Pancreas (tissue), 10 donors: Measurements from ENCODE around the gene TIAM1. TPM values are rescaled to one million over a fixed set of nuclear protein-coding genes. Genes with fewer than 3 reads are reported as not detected.
A peak's percentile ranks its signal among the peaks of the same experiment; 100 is the strongest.

Source experiments
- ATAC-seq, 4 donors: fragments of 200-7000 bp; cut with Tn5 transposase; one replicate each; pipeline versions ENCODE4 v1.8.0 to v1.9.1; 2020; ENCODE audit warnings: mild to moderate bottlenecking in 4 of 4, moderate library complexity in 4 of 4
- DNase-seq, 6 donors: peaks; one replicate each; pipeline ENCODE4 v3.0.0-alpha.2; 2020
- FAIRE-seq: peaks from 2 replicates; lab custom pipeline; 2012; peaks lifted over from hg19 to GRCh38; lab: Jason Lieb, UNC
- H3K27ac ChIP-seq, 4 donors: fragments of 200-600 bp; sonication (generic); 1 replicate in 3 of 4; 2 replicates in 1 of 4; pipeline versions ENCODE4 v1.5.0 to v1.8.0; 2020
- H3K27me3 ChIP-seq, 4 donors: fragments of 200-600 bp; one replicate each; pipeline ENCODE4 v1.8.0; 2021
- H3K36me3 ChIP-seq, 3 donors: fragments of 200-600 bp; sonication (generic) in 1 of 3; one replicate each; pipeline versions ENCODE4 v1.5.0 to v1.8.0; 2020 to 2021
- H3K4me1 ChIP-seq, 3 donors: fragments of 200-600 bp; one replicate each; pipeline ENCODE4 v1.8.0; 2021
- H3K4me3 ChIP-seq, 4 donors: fragments of 200-600 bp; sonication (generic) in 2 of 4; one replicate each; pipeline versions ENCODE4 v1.5.0 to v1.8.0; 2020 to 2021
- H3K9me3 ChIP-seq, 4 donors: fragments of 200-600 bp; one replicate each; pipeline ENCODE4 v1.8.0; 2021
- CTCF ChIP-seq, 4 donors: fragments of 200-600 bp; sonication (generic) in 3 of 4; IDR thresholded peaks; one replicate each; pipeline versions ENCODE4 v1.5.0 to v1.8.0; 2021; ENCODE audit warnings: antibody characterized with exemption in 4 of 4
- whole genome bisulfite sequencing, 2 donors: extraction: QIAGEN DNeasy Blood & Tissue Kit; methylation state at CpG; one replicate each; pipeline ENCODE4 v1.1.7; 2013; 5-methylcytosine and 5-hydroxymethylcytosine counted together
- intact Hi-C, 3 donors: fragments of 100-400 bp; cut with DNase I; formaldehyde crosslinking; loops; one replicate each; pipeline versions ENCODE4 v1.11.1 to v1.14.2; 2022
- polyA plus RNA-seq, 2 donors: library from polyadenylated mRNA; stranded (reverse); fragments of 200-250 nt; gene quantifications; one replicate each; pipeline ENCODE4 v1.2.3, GENCODE V29; 2013
- total RNA-seq, 6 donors: library from RNA; stranded (reverse); fragmentation: NEBNext Ultra II Directional in 4 of 6; extraction: Animal tissue kit (Norgen Biotek cat#: 25700) in 4 of 6; gene quantifications; one replicate each; pipeline versions ENCODE4 v1.2.1 to v1.2.4, GENCODE V29; 2021 to 2023
- donor health status: healthy with polysubstance abuse.
- donor health status: DM: no; HTN: no; CAD: no; lungs with moderate emphysema.
- donor health status: DM: no; HTN: no; CAD: no.
- donor health status: control.
- donor health status: control.
- donor health status: Bipolar disorder and iron deficiency.
- donor health status: DM: yes; HTN: yes; CAD: no.
- donor health status: DM: no; HTN: no; CAD: no.
- donor health status: DM: no; HTN: no; CAD: no.
- donor health status: DM: yes; HTN: yes; CAD: no.

The TIAM1 gene
- total and polyA plus RNA-seq, 8 donors: 1.7 to 7.7 (median 4.0) TPM

- no peak overlapping the region for H3K27ac ChIP-seq
- no peaks in the 10 kb centered on the region for H3K4me1 ChIP-seq
- H3K4me3 ChIP-seq: no peak overlapping the region
- intact Hi-C loops: no loop called here
- 59 to 73% methylated on average over 7 of the region's 7 CpGs for WGBS, 2 donors
- peaks cover 0 to 4% (median 0%) of the 10 kb centered on the region in 4 donors for H3K27me3 ChIP-seq
- no peak for TF ChIP-seq CTCF (IDR thresholded peaks at IDR 0.05)
- ATAC-seq: no peak
- no peak for DNase-seq
- no peak for FAIRE-seq
- no peaks in the 10 kb centered on the region for H3K9me3 ChIP-seq
- no peaks in the 10 kb centered on the region for H3K36me3 ChIP-seq
Observed at GRCh38 chr21:31092832-31093625, 251.0 kb downstream of the TIAM1 start.

- intact Hi-C loops: no loop called here
- FAIRE-seq (no peak), DNase-seq (no peak), ATAC-seq (no peak)
- Histone ChIP-seq H3K27me3 (peaks cover 0 to 4% (median 0%) of the 10 kb centered on the region in 4 donors), H3K36me3 (no peaks in the 10 kb centered on the region), H3K9me3 (no peaks in the 10 kb centered on the region), H3K4me1 (no peaks in the 10 kb centered on the region), H3K27ac (no peak overlapping the region), H3K4me3 (no peak overlapping the region)
- no peak for TF ChIP-seq CTCF (IDR thresholded peaks at IDR 0.05)
Observed at GRCh38 chr21:31090376-31090775, 253.7 kb downstream of the TIAM1 start.

GRCh38 chr21:31088474-31088751, 255.6 kb downstream of the TIAM1 start:
- intact Hi-C loops: loop anchor here in 2 of 3 donors (10.0 kb wide), 3 partner anchors 744 to 1044 kb away; partner anchors contain the start of genes KRTAP23-1 (in 1 of the 2) and KRTAP27-1 (in 1 of the 2)
- WGBS, 2 donors: 73 to 76% methylated on average over 29 of the region's 29 CpGs
- no peaks in the 10 kb centered on the region for H3K9me3 ChIP-seq
- no peaks in the 10 kb centered on the region for H3K4me1 ChIP-seq
- H3K36me3 ChIP-seq: no peaks in the 10 kb centered on the region
- H3K27ac ChIP-seq: no peak overlapping the region
- no peak overlapping the region for H3K4me3 ChIP-seq
- TF ChIP-seq CTCF (IDR thresholded peaks at IDR 0.05): no peak
- ATAC-seq: no peak
- H3K27me3 ChIP-seq: peaks cover 0 to 4% (median 0%) of the 10 kb centered on the region in 4 donors
- DNase-seq: peak in 2 of 6 donors; percentile 21 to 53
- no peak for FAIRE-seq

GRCh38 chr21:31087639-31088473, 256.2 kb downstream of the TIAM1 start:
- DNase-seq (no peak), FAIRE-seq (no peak), ATAC-seq (no peak)
- no peak for TF ChIP-seq CTCF (IDR thresholded peaks at IDR 0.05)
- H3K4me1 ChIP-seq: no peaks in the 10 kb centered on the region
- H3K9me3 ChIP-seq: no peaks in the 10 kb centered on the region
- H3K36me3 ChIP-seq: no peaks in the 10 kb centered on the region
- intact Hi-C loops: loop anchor here in 2 of 3 donors (10.0 kb wide), 3 partner anchors 743 to 1043 kb away; partner anchors contain the start of genes KRTAP23-1 (in 1 of the 2) and KRTAP27-1 (in 1 of the 2)
- no peak overlapping the region for H3K4me3 ChIP-seq
- H3K27ac ChIP-seq: no peak overlapping the region
- peaks cover 0 to 4% (median 0%) of the 10 kb centered on the region in 4 donors for H3K27me3 ChIP-seq
- 66 to 70% methylated on average over 34 of the region's 34 CpGs for WGBS, 2 donors
